A549 (cell line): Measurements from ENCODE around the gene PDE1C. TPM values are rescaled to one million over a fixed set of nuclear protein-coding genes. Genes with fewer than 3 reads are reported as not detected.

Experiments
- ATAC-seq, 2 experiments: fragments of 200-7000 bp in 1 of 2; fragments of >200 bp in 1 of 2; cut with Nextera tagmentation in 1 of 2; cut with Tn5 transposase in 1 of 2; 3 replicates each; pipeline versions ENCODE4 v1.8.0 to v1.9.1; 2018 to 2020; ENCODE audit warnings: mild to moderate bottlenecking in 1 of 2, moderate library complexity in 1 of 2
- CTCF ChIA-PET: fragments of 300-600 bp; sonication (Branson Sonifier 250); formaldehyde crosslinking; extraction: SDS; loops from one replicate; lab custom pipeline; 2021; ENCODE audit warnings: antibody characterized with exemption, inconsistent platforms; lab: Yijun Ruan, JAX
- POLR2A ChIA-PET: fragments of 350-600 bp; formaldehyde crosslinking; extraction: SDS; loops from one replicate; lab custom pipeline; 2021; ENCODE audit warnings: antibody characterized with exemption, inconsistent platforms; lab: Yijun Ruan, JAX
- DNase-seq, 2 experiments: peaks; one replicate each; pipeline versions ENCODE4 v3.0.0 to v3.0.0-alpha.2; 2011 to 2016; ENCODE audit warnings: low read depth in 1 of 2, low spot score in 1 of 2
- FAIRE-seq: peaks from 2 replicates; lab custom pipeline; 2011; peaks lifted over from hg19 to GRCh38; lab: Jason Lieb, UNC
- H3K27ac ChIP-seq, 2 experiments: fragments of >200 bp; sonication (Bioruptor Twin); formaldehyde crosslinking; 3 replicates each; pipeline ENCODE4 v1.5.1; 2016 to 2017
- H3K4me1 ChIP-seq: fragments of >200 bp; sonication (Bioruptor Twin); formaldehyde crosslinking; 3 replicates; pipeline ENCODE4 v1.6.1; 2016
- H3K4me2 ChIP-seq: fragments of >200 bp; sonication (Bioruptor Twin); formaldehyde crosslinking; 3 replicates; pipeline ENCODE4 v1.6.1; 2016
- H3K4me3 ChIP-seq: fragments of >200 bp; sonication (Bioruptor Twin); formaldehyde crosslinking; 3 replicates; pipeline ENCODE4 v1.5.1; 2016
- H3K9me3 ChIP-seq: fragments of >200 bp; sonication (Bioruptor Twin); formaldehyde crosslinking; 3 replicates; pipeline ENCODE4 v1.6.1; 2016
- ATOH8 ChIP-seq: fragments of 250-450 bp; sonication (Bioruptor Pico); IDR thresholded peaks from 2 replicates; pipeline ENCODE4 v1.5.0; 2020; ENCODE audit warnings: low read depth, mild to moderate bottlenecking, moderate library complexity
- E2F6 ChIP-seq: IDR thresholded peaks from 2 replicates; pipeline ENCODE4 v1.6.1; 2012; ENCODE audit warnings: low read depth, borderline replicate concordance
- ELK1 ChIP-seq: fragments of 150-350 bp; IDR thresholded peaks from 2 replicates; pipeline ENCODE4 v1.6.1; 2014; ENCODE audit warnings: low read depth, mild to moderate bottlenecking, low read length
- EP300 ChIP-seq, 2 experiments: fragments of >200 bp; sonication (Bioruptor Twin); formaldehyde crosslinking; IDR thresholded peaks; 2 replicates in 1 of 2; 3 replicates in 1 of 2; pipeline ENCODE4 v1.6.1; 2016 to 2017
- ESRRA ChIP-seq: fragments of 150-350 bp; IDR thresholded peaks from 2 replicates; pipeline ENCODE4 v1.6.1; 2014; ENCODE audit warnings: mild to moderate bottlenecking, low read length, borderline replicate concordance
- FOSB ChIP-seq: fragments of 250-450 bp; sonication (Bioruptor Pico); IDR thresholded peaks from 2 replicates; pipeline ENCODE4 v1.5.0; 2020; ENCODE audit warnings: mild to moderate bottlenecking, moderate library complexity
- FOSL2 ChIP-seq, 2 experiments: fragments of 450-650 bp in 1 of 2; fragments of >200 bp in 1 of 2; sonication (Bioruptor Twin) in 1 of 2; formaldehyde crosslinking; IDR thresholded peaks; 2 replicates each; pipeline versions ENCODE4 v1.5.0 to v1.6.1; 2016 to 2020; ENCODE audit warnings: mild to moderate bottlenecking in 1 of 2, moderate library complexity in 1 of 2
- FOXS1 ChIP-seq: fragments of 250-450 bp; sonication (Bioruptor Pico); IDR thresholded peaks from 2 replicates; pipeline ENCODE4 v1.5.0; 2020; ENCODE audit warnings: mild to moderate bottlenecking, moderate library complexity
- GATA3 ChIP-seq: IDR thresholded peaks from 2 replicates; pipeline ENCODE4 v1.6.1; 2012; ENCODE audit warnings: borderline replicate concordance
- HDAC2 ChIP-seq: fragments of 200-600 bp; sonication (generic); IDR thresholded peaks from 2 replicates; pipeline ENCODE4 v1.6.1; 2016
- HMGXB4 ChIP-seq: fragments of 250-450 bp; sonication (Bioruptor Pico); IDR thresholded peaks from 2 replicates; pipeline ENCODE4 v1.5.0; 2021; ENCODE audit warnings: mild to moderate bottlenecking, moderate library complexity, borderline replicate concordance
- HOXB13 ChIP-seq: fragments of 250-450 bp; sonication (Bioruptor Pico); IDR thresholded peaks from 2 replicates; pipeline ENCODE4 v1.5.0; 2020; ENCODE audit warnings: low read depth, mild to moderate bottlenecking, moderate library complexity
- JUN ChIP-seq, 2 experiments: fragments of >200 bp; sonication (Bioruptor Twin); formaldehyde crosslinking; IDR thresholded peaks; 2 replicates in 1 of 2; 3 replicates in 1 of 2; pipeline ENCODE4 v1.6.1; 2016 to 2017
- JUNB ChIP-seq: fragments of >200 bp; sonication (Bioruptor Twin); formaldehyde crosslinking; IDR thresholded peaks from 2 replicates; pipeline ENCODE4 v1.6.1; 2016
- KDM1A ChIP-seq: fragments of 200-600 bp; sonication (generic); IDR thresholded peaks from 2 replicates; pipeline ENCODE4 v1.6.1; 2016; ENCODE audit warnings: low read depth, mild to moderate bottlenecking
- KDM5A ChIP-seq: fragments of 200-600 bp; sonication (generic); IDR thresholded peaks from 2 replicates; pipeline ENCODE4 v1.6.1; 2016; ENCODE audit warnings: antibody characterized with exemption, mild to moderate bottlenecking
- MAFK ChIP-seq: fragments of 450-650 bp; IDR thresholded peaks from 2 replicates; pipeline ENCODE4 v1.6.1; 2014; ENCODE audit not compliant: partially characterized antibody
- MAZ ChIP-seq: fragments of 150-350 bp; IDR thresholded peaks from 2 replicates; pipeline ENCODE4 v1.6.1; 2014; ENCODE audit warnings: antibody characterized with exemption, low read depth, low read length, borderline replicate concordance
- MYC ChIP-seq: IDR thresholded peaks from 2 replicates; pipeline ENCODE4 v1.6.1; 2012; ENCODE audit warnings: mild to moderate bottlenecking, inconsistent platforms, low read length, improper control_type of control experiment, borderline replicate concordance
- NPAS2 ChIP-seq: fragments of 250-450 bp; sonication (Bioruptor Pico); IDR thresholded peaks from 2 replicates; pipeline ENCODE4 v1.8.0; 2022; ENCODE audit warnings: mild to moderate bottlenecking, moderate library complexity, borderline replicate concordance
- PBX3 ChIP-seq: IDR thresholded peaks from 2 replicates; pipeline ENCODE4 v1.6.1; 2012
- POLR2A ChIP-seq: IDR thresholded peaks from 2 replicates; pipeline ENCODE4 v1.6.1; 2012; ENCODE audit warnings: mild to moderate bottlenecking, low read length
- POLR2AphosphoS2 ChIP-seq: conservative IDR thresholded peaks from 2 replicates; pipeline ENCODE4 v1.6.1; 2012; ENCODE audit warnings: low read length, improper control_type of control experiment, inconsistent platforms
- RAD21 ChIP-seq, 2 experiments: fragments of >200 bp in 1 of 2; sonication (Bioruptor Twin) in 1 of 2; formaldehyde crosslinking in 1 of 2; IDR thresholded peaks in 1 of 2; conservative IDR thresholded peaks in 1 of 2; 2 replicates in 1 of 2; 3 replicates in 1 of 2; pipeline ENCODE4 v1.6.1; 2012 to 2018; ENCODE audit warnings: inconsistent platforms in 1 of 2
- RCOR1 ChIP-seq: fragments of 150-350 bp; IDR thresholded peaks from 2 replicates; pipeline ENCODE4 v1.6.1; 2014; ENCODE audit warnings: antibody characterized with exemption, low read length, low read depth
- RFX5 ChIP-seq: fragments of 450-650 bp; IDR thresholded peaks from 2 replicates; pipeline ENCODE4 v1.7.1; 2014; ENCODE audit warnings: antibody characterized with exemption, mild to moderate bottlenecking, moderate library complexity
- RNF2 ChIP-seq: fragments of 200-600 bp; sonication (generic); IDR thresholded peaks from 2 replicates; pipeline ENCODE4 v1.6.1; 2016; ENCODE audit warnings: low read depth, mild to moderate bottlenecking, antibody characterized with exemption, moderate library complexity, borderline replicate concordance
- TP53 ChIP-seq: fragments of 250-450 bp; sonication (Bioruptor Pico); IDR thresholded peaks from 2 replicates; pipeline ENCODE4 v1.5.0; 2021; ENCODE audit warnings: mild to moderate bottlenecking, moderate library complexity
- USF2 ChIP-seq: fragments of 450-650 bp; IDR thresholded peaks from 2 replicates; pipeline ENCODE4 v1.6.1; 2014; ENCODE audit warnings: antibody characterized with exemption
- whole genome bisulfite sequencing: methylation state at CpG from one replicate; pipeline ENCODE4 v1.1.6; 2017; ENCODE audit errors: missing lambda C conversion rate; 5-methylcytosine and 5-hydroxymethylcytosine counted together
- polyA plus RNA-seq, 4 experiments: library from polyadenylated mRNA; depleted of rRNA in 3 of 4; stranded (reverse); fragments of >200 nt; fragmentation: RNase III in 1 of 4; extraction: RNeasy Plus Mini Kit Qiagen cat#74134 plus additional on column Dnase treatment in 1 of 4; gene quantifications; 2 replicates in 3 of 4; 3 replicates in 1 of 4; pipeline ENCODE4 v1.2.3, GENCODE V29; 2011 to 2017

The PDE1C gene
- polyA plus RNA-seq, 2 of the 4 experiments (the other 2 are of a cell fraction): 8.0 to 11.0 TPM

GRCh38 chr7:31955021-31955420, 115.2 kb downstream of the PDE1C start:
- Histone ChIP-seq H3K4me3 (no peak overlapping the region), H3K9me3 (no peaks in the 10 kb centered on the region), H3K4me2 (peak overlapping the region; percentile 85), H3K4me1 (peaks cover 76% of the 10 kb centered on the region), H3K27ac (peak overlapping the region; percentile 94 to 95)
- peak; percentile 29; the same call in 1 of the 2 replicates for TF ChIP-seq GATA3
- TF ChIP-seq ESRRA: no peak
- 0 out of 5 replicates have a peak, but pooled peaks of 1 of the 2 experiments have one; percentile 25 for TF ChIP-seq EP300 (IDR thresholded peaks at IDR 0.05)
- TF ChIP-seq FOXS1 (CRISPR knock-in tag): no peak
- TF ChIP-seq FOSL2 (IDR thresholded peaks at IDR 0.05): no peak
- peak; percentile 66 for TF ChIP-seq FOSL2 (CRISPR knock-in tag; IDR thresholded peaks at IDR 0.05)
- no peak for TF ChIP-seq NPAS2
- no peak for TF ChIP-seq KDM5A
- TF ChIP-seq PBX3: no peak
- no peak for TF ChIP-seq RCOR1
- TF ChIP-seq HMGXB4: no peak
- no peak for TF ChIP-seq MAFK
- peak; percentile 40; the same call in 1 of the 2 replicates for TF ChIP-seq JUNB
- TF ChIP-seq RFX5: no peak
- TF ChIP-seq HDAC2: no peak
- no peak for TF ChIP-seq ATOH8 (CRISPR knock-in tag)
- TF ChIP-seq RAD21 (conservative IDR thresholded peaks at IDR 0.05 in 1 of 2, IDR thresholded peaks at IDR 0.05 in 1 of 2): 0 out of 5 replicates have a peak, but pooled peaks of 1 of the 2 experiments have one; percentile 24
- no peak for TF ChIP-seq E2F6
- TF ChIP-seq ELK1: no peak
- no peak for TF ChIP-seq KDM1A
- peak in 1 of 2 experiments; percentile 34; a peak in 1 of 5 replicates for TF ChIP-seq JUN (IDR thresholded peaks at IDR 0.05)
- no peak for TF ChIP-seq POLR2AphosphoS2
- ATAC-seq (peak; percentile 43 to 46; a peak in 4 of 6 replicates), FAIRE-seq (no peak), DNase-seq (peak in 1 of 2 experiments; percentile 63)
- ChIA-PET POLR2A (no interaction called here), CTCF (interaction anchor here (0.9 to 2.0 kb wide), 4 partner anchors 8 to 141 kb away, joined by 3 to 5 read pairs (median 3); no protein-coding TSS in a partner anchor)
- 47% methylated on average over 5 of the region's 5 CpGs for WGBS

- 73% methylated on average over 2 of the region's 2 CpGs for WGBS
These were observed 115.7 kb downstream of the PDE1C start for GRCh38 chr7:31954500-31954899.

More at GRCh38 chr7:31954500-31954899, 115.7 kb downstream of the PDE1C start:
- POLR2A ChIA-PET: no interaction called here
- peak; percentile 84 for FAIRE-seq
- no peak overlapping the region for H3K4me3 ChIP-seq
- peaks cover 75% of the 10 kb centered on the region for H3K4me1 ChIP-seq
- CTCF ChIA-PET: interaction anchor here (0.9 kb wide), 1 partner anchor 140 kb away, joined by 3 read pairs; no protein-coding TSS in a partner anchor
- ATAC-seq: no peak
- TF ChIP-seq RNF2 (no peak), HOXB13 (no peak), USF2 (no peak), FOSB (CRISPR knock-in tag) (no peak), ESRRA (no peak), MAZ (no peak), POLR2A (no peak), FOSL2 (IDR thresholded peaks at IDR 0.05) (no peak), FOSL2 (CRISPR knock-in tag; IDR thresholded peaks at IDR 0.05) (no peak), PBX3 (no peak), RAD21 (conservative IDR thresholded peaks at IDR 0.05 in 1 of 2, IDR thresholded peaks at IDR 0.05 in 1 of 2) (no peak), ATOH8 (CRISPR knock-in tag) (no peak), KDM1A (no peak), TP53 (CRISPR knock-in tag) (no peak), MYC (no peak)
- DNase-seq: no peak
- peak overlapping the region; percentile 85 for H3K4me2 ChIP-seq
- no peaks in the 10 kb centered on the region for H3K9me3 ChIP-seq
- H3K27ac ChIP-seq: peak overlapping the region; percentile 94 to 95
